GM19238 (cell line): ENCODE data around the gene NHS.
"Not testable (repeated sequence)": the region's sequence is repeated elsewhere in the genome, so short reads cannot be mapped to it uniquely, and the experiment has no call there.

Experiments
- DNase-seq: peaks from one replicate; pipeline ENCODE4 v3.0.0; 2011; ENCODE audit warnings: low spot score; ENCODE audit not compliant: insufficient read length

Gene NHS

DNA sequence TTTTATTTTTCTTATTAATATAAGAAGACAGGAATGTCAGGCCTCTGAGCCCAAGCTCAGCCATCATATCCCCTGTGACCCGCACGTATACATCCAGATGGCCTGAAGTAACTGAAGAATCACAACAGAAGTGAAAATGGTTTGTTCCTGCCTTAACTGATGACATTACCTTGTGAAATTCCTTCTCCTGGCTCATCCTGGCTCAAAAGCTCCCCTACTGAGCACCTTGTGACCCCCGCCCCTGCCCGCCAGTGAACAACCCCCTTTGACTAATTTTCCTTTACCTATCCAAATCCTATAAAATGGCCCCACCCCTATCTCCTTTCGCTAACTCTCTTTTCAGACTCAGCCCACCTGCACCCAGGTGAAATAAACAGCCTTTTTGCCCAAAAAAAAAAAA lies 71.3 kb downstream of the NHS start:
- DNase-seq = not testable (repeated sequence)

DNA sequence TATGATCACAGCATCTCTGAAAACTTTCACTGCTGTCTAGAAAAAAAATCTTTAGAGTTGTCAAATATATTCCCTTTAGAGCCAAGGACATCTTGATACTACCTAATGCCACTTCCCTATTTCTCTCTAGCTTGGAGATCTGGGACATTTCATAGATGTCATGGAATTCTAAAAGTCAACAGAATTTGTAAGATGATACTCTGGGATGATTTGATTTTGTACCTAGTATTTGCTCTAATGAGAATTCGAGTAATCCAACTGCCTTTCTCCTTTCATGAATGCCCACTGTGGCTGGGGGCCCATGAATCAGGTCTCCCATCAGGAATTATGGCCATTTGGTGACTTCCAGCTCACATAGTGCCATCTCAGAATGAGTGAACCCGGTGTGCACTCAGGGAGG lies 73.2 kb downstream of the NHS start:
- no peak for DNase-seq

DNA sequence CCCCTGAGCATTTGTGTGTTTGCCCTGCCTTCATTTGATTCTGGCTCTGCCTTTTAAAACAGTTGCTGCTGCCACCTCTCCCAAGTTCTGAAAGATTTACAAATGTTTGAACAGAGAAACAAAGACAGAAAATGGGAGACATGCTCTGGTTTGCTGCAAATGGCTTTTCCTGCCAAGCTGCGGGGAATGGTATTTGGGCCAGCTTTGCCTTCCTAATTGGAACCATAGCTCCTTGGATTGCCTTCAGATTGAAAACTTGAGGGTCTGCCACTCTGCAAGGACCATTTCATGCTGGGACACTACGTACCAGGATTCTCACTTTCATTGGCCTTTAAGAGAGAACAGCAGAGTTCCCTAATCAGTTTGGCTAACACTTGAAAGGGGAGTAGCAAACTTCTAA lies 74.9 kb downstream of the NHS start:
- no peak for DNase-seq

- DNase-seq = no peak
These were observed 78.8 kb downstream of the NHS start for GRCh38 chrX:17453788-17454187.

DNA sequence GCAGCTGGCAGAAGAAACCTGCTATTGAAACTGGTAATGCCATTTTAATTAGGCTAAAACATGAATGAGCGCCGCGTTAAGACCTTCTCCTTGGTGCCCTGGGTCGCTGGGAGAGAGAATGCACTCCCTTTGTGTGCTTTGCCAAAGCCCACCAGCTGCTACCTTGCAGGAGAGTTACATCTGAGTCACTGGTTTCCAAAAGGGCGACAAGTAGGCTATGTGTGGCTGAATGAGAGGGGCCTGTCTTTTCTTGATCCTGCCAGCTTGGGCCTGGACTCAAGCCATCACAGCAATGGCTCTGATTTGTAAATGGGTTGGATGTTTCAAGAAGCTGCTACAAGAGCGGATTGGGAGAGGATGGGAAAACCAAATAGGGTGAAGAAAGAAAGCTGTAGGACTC lies 81.5 kb downstream of the NHS start:
- no peak for DNase-seq

DNA sequence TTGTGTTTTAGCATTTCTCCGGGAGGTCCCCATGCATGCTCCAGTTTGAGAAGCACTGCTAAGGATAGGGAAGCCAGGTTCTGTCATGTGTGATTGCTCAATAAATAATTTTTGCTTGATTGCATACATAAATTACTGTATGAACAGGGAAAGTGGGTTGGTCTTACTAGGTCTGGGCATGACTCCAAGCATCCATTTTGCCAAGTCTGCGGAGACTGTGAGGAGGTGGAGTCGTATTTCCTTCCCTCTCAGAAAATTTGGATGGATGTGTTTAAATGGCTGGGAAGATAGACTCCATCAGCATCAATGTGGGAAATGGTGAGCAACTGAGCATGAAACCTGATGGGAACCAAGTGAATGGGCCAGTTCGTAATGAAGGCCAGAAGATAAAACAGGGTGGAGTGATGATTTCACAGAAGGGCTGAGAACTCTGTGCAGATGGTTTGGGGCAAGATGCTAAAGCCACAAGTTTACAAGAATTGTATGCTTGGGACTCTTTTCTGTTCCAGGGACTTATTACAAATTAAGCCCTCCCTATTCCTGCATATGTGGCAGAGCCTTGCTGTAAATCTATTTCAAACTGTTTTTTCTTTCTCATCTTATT lies 84.1 kb downstream of the NHS start:
- DNase-seq = no peak

GRCh38 chrX:17459661-17460060 lies 84.7 kb downstream of the NHS start:
- no peak for DNase-seq

DNA sequence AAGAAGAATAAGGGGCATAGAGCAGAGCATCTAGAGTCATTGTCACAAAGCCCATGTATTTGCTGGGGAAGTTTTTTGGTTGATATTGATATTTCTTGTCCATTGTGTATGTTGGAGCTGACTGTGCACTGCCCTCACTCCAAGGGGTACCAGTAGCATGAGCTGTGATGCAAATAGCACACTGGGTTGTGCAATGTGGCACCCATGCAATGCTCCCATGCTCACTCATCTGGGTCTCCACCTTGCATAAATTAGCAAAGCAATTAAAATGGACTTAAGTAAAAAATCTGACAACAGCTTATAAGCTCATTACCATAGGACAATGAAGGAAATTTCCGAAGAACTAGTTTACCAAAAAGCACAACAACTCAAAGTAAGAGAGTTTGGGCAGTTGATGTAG lies 87.9 kb downstream of the NHS start:
- DNase-seq = no peak

- DNase-seq = no peak
These were observed 89.2 kb downstream of the NHS start for GRCh38 chrX:17464194-17464593.

GRCh38 chrX:17465201-17465600 lies 90.2 kb downstream of the NHS start:
- DNase-seq = no peak

DNA sequence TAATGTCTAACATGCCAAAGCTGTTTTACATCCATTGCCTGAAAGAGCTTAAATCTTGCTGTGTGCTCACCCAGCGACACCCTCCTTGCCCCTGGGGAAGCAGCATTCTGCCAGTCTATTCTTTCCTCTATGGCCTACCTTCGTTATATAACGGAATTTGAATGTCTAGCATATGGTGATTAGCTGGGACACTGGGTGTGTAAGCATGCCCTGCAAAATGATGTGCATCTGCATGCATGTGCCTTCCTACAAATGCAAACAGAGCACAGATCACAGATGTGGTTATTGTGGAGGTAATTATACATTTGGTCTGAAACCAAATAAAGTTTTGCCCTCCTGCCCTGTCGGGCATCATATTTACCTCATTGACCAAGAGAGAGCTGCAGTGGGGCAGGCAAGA lies 90.8 kb downstream of the NHS start:
- no peak for DNase-seq

DNA sequence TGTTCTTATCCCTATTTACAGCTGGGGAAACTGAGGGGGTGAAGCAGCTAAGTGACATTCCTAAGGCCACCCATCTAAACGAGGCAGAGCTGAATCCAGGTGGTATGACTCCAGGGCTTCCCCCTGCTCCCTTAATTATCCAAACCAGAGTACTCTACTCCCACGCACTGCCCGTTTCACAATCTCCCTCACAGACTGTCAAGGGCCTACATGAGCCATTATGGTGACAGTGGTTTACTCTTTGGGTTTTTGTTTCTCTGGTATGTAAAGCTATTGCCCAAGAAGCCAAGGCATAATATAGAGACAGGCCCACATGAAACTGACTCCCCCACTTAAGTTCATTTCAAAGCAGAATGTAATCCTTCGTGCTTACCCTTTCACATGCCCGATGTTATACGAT lies 95.1 kb downstream of the NHS start:
- DNase-seq = no peak

- DNase-seq = no peak
These were observed 96.1 kb downstream of the NHS start for GRCh38 chrX:17471121-17471520.

DNA sequence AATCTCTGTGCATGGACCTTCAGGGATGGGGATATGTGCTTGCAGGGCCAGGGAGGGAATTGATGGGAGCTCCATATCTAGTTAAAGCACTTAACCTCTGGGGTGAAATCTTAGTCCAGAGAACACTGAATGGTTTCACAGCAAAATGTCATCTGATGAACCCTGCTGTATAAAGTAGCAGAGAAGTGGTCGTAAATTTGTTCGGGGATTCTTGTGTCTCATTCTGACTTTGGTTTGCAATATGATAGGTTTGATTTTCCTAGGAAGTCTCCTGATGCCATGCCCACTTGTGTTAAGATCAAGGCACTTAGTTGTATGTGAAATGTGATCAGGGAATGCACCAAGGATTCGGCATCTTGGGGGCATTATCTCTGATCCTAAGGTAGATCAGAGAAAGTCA lies 96.9 kb downstream of the NHS start:
- no peak for DNase-seq

DNA sequence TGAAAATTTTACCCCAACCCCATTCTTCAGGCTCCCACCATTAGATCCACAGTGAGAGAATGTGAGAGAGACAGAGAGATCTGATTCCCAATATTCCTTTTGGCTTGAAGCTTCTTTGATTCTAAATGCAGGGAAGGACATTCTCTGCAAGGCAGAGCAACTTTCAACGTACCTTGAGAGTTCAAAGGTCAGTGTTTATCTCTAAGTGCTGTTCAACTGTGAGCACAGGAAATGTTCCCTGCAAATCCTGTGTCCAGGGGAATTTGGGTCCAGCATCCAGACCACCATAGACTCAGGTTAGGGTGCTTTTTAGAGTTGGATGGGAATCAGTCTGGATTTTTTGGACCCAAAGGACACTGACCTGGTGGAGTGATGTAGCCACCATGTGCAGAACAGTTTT lies 97.4 kb downstream of the NHS start:
- DNase-seq = no peak

GRCh38 chrX:17473021-17473420 lies 98.0 kb downstream of the NHS start:
- no peak for DNase-seq

DNA sequence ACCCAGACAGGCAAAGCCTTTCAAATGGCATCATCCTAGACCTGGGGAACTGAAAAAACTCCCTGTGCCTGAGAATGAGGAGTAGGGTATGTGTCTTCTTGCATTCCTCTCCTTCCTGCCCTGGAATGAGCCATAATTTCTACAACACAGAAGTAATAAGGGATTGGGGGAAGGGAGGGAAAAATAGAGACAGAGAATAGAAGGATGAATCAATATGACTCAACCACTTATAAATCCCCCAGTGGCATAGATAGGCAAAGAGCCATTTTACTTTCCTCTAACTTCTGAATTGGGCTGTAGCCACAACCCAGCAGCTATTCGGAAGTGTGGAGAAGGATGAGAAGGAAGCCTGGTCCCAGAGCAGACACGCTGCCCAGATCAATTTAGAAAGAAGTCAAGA lies 99.9 kb downstream of the NHS start:
- DNase-seq = no peak

- no peak for DNase-seq
These were observed 100.6 kb downstream of the NHS start for GRCh38 chrX:17475449-17476217.

DNA sequence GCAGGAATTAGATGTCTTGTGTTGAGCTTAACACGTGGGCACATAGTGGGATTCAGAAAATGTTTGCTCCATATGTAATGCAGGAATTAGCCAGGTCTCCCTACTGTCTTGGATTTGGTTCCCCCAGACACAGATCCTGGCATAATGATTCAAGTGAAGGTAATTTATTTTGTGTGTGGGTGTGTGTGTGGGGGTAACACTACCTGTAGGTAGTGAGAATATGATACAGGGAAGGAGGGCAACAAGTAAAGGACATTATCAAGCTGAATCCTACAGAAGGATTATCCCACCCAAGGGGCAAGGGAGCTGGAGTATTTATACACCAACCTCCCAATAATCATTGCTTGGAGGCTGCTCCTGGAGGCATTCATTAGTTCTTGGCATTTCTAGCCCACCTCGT lies 101.4 kb downstream of the NHS start:
- DNase-seq = no peak

DNA sequence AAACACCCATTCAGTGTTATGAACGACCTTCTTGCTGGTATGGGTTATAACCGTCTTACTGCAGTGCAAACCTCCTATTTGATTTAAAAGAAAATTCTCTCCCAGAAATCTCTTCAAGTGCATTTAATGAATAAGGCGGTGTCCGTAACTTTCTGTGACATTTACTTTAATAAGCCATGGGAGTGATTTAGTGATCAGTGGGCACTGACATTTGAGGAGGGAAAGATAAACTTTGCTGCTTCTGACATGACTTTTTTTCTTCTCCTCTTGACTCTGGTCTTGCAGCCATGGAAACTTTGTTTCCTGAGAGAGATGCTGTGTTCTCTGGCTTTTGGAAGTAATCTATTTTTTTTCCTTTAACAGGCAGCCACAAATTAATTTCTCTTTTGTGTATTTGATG lies 106.1 kb downstream of the NHS start:
- no peak for DNase-seq

- no peak for DNase-seq
These were observed 109.6 kb downstream of the NHS start for GRCh38 chrX:17484592-17484991.

GRCh38 chrX:17485391-17485790 lies 110.4 kb downstream of the NHS start:
- no peak for DNase-seq

DNA sequence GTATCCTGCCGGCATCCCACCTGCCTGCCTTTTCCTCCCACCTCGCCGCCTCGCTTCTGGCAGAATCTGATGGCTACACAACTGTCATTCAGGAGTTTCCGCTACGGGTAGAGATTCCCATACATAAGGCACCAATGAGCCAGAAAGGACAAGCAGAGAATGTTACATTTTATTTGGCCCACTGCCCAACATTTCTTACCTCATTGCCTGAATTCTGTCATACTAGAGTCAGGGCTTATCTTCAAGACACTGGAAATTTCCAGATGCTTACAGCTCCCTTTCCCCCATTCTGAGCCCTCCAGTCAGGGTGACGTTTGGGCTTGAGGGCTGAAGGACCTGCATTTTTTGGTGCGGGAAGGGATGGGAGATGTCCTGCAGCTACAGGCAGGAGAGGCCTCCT lies 113.0 kb downstream of the NHS start:
- DNase-seq = no peak
